GM12892 (cell line): ENCODE data around the gene ICE2.

Source experiments
- DNase-seq: peaks from one replicate; pipeline ENCODE4 v3.0.0; 2011; ENCODE audit not compliant: insufficient read length
- FAIRE-seq: peaks from 2 replicates; lab custom pipeline; 2011; peaks lifted over from hg19 to GRCh38; lab: Jason Lieb, UNC
- POLR2A ChIP-seq: IDR thresholded peaks from 2 replicates; pipeline ENCODE4 v1.6.1; 2011; ENCODE audit warnings: low read depth, low read length, control low read depth
- POLR2AphosphoS5 ChIP-seq: IDR thresholded peaks from 2 replicates; pipeline ENCODE4 v1.6.1; 2011; ENCODE audit warnings: low read depth, low read length, control low read depth
- TAF1 ChIP-seq: IDR thresholded peaks from 2 replicates; pipeline ENCODE4 v1.6.1; 2011; ENCODE audit warnings: low read depth, mild to moderate bottlenecking, control low read depth, low read length, borderline replicate concordance

The ICE2 gene

DNA sequence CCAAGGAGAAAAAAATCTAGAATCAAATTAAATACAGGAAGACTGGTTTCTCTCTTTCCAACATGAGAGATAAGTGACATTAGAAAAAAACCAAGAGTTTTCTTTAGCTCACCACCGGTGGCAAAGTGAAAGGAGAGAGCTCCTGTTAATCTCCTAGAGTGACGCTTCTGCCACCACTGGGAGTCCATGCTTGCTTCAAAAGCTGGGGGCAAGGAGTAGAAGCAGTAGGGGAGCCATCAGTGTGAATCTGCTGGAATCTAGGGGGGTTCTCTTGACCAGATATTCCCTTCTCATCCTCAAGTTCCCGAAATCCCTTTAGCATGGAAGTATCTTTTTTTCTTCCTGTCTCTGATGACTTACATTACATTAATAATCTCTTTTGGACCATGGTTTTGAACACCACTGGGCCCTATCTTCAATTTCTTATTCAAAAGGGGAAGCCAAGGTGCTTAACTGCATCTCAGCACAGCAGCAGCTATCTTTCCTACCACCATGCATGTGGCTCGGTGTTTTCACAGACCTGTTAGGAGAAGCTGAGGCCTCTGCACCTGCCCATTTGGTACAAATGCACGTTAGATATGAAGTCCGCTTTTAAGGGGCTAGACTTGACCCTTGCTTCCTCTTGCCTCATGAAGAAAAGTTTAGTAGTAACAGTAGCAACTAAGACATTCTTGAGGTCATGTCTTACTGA lies 6.6 kb upstream of the ICE2 start:
- TF ChIP-seq TAF1 (no peak), POLR2AphosphoS5 (no peak), POLR2A (no peak)
- no peak for FAIRE-seq

DNA sequence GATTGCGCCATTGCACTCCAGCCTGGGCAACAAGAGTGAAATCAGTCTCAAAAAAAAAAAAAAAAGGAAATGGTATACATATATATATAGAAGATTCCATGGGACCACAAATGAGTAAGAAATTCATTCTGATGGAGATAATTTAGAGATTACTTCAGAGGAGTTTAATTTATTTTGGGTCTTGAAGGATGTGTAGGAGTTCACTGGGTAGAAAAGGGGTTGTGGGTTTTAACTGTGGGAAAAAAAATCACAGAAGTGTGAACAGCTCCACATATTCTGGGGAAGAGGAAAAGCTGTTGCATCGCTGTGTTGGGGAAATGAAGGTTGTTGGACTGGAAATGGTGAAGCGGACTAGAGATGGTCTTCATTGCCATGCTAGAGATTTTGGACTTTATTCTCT lies 4.1 kb upstream of the ICE2 start:
- TF ChIP-seq TAF1 (no peak), POLR2A (no peak), POLR2AphosphoS5 (no peak)
- FAIRE-seq (no peak), DNase-seq (no peak)

More for the DNA sequence above, 6.6 kb upstream of the ICE2 start:
- DNase-seq: no peak

DNA sequence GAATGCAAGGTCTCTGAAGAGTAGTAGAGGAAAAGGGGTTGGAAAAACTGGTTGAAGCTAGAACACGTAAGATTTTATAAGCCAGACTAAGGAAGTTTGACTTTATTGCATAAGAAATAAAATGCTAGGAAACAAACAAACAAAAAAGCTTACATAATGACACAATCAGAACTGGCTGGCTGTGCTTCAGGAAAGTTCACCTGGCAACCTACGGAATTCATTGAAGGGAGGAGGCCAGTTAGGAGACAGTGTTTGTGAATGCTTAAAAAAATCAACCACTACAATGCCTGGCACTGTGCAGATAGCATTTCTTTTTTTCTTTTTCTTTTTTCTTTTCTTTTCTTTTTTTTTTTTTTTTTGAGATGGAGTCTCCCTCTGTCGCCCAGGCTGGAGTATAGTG lies 1.9 kb upstream of the ICE2 start:
- TF ChIP-seq POLR2A (no peak), TAF1 (no peak), POLR2AphosphoS5 (no peak)
- FAIRE-seq (no peak), DNase-seq (no peak)

DNA sequence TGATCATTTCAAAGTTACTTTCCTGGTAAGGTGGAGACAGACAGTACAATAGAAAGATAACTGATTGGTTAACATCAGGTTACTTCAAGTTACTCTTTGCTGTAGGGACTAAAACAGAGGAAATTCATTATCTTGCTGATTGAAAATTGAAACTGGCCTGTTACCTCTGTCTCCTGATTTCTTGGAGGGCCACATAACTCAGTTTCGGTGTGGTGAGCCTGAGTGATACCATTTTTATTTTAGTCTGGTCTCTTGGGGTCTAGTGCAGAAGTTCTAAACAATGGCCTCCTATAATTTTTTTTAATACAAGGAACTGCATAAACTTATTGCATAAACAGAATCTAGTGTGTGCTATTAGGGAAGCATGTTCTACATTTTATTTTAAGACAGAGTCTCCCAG lies 1.2 kb upstream of the ICE2 start:
- DNase-seq (no peak), FAIRE-seq (no peak)
- TF ChIP-seq POLR2AphosphoS5 (no peak), POLR2A (no peak), TAF1 (no peak)

DNA sequence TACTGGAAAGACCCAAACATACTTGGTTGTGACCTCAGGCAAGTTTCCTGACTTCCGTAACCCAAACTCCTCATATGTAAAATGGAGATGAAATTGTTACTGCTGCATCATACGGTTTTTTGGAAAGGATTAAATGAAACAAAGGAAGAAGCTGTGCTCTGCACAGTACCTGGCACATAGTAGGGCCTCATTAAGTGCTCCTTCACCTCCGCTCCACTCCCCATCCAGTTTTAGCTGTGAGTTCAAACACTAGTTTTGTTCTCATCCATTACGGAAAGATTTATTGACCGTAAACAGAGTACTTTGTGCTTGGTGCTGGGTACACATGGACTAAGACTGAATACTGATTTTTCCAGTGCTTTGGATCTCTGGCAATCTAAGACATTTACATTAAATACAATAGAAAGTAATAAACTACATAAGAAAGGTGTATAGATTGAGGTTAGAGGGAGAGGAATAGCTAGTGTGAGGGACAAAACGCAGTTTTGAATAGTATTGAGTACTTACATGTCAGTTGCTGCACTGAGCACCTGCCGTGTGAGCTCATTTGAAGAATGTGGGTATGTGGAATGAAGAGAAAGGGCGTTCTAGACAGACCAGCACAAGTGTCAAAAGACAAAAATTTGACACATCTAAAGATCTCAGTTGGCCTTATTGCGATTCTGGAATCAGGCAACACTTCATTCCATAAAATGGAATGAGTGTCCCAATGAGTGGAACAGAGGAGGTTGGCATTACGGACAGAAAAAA lies 594 bp upstream of the ICE2 start:
- FAIRE-seq: no peak

DNA sequence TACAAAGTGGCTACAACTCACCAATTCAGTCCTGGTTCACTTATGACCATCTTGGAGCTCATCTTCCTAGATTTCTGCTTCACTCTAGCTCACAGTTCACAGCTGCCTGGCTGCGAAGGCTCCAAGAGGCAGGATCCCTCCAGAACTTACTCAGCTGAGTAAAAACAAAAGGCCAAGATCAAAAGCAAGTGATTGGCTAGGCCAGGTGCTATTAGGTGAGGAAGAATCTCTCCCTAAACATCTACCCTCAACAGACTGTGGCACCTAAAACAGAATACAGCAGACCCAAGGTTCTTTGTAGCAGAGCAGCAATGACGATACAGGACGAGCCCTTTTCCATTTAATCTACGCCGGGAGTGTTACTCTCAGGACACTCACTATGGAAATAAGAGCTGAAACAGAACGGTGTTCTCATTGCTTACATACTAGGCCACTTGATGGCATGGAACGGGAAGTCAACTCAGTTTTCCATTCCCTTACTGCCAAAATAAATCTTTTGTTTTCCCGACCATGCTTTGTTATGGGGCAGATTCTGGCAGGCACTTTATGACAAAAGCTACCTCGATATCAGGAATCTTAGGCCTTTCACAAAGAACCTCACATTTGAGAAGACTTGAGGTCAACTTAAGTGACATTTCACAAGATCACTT lies 901 bp downstream of the ICE2 start:
- FAIRE-seq (no peak), DNase-seq (no peak)
- TF ChIP-seq POLR2A (peak; percentile 47; the same call in 1 of the 2 replicates), POLR2AphosphoS5 (no peak; the same call in 1 of the 2 replicates), TAF1 (no peak)

More for the DNA sequence above, 594 bp upstream of the ICE2 start:
- DNase-seq: no peak
- TF ChIP-seq POLR2AphosphoS5 (no peak), TAF1 (no peak), POLR2A (no peak)

DNA sequence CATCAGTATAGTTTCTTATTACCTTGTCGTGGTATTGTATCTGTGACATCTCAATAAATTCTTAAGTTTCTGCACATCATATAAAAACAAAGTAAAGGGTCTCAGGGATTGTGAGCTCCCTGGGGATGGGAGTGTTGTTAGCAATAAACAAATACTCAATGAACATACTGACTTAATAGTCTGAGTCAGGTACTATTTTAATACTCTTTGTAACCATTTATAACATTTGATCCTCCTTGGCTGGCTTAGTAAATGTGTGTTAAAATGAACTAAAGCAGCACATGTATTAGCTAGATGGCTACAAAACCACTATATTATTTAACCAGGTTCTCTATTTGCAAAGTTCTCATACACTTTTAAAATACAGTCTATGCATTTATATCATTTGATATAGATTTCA lies 1.8 kb downstream of the ICE2 start:
- TF ChIP-seq TAF1 (no peak), POLR2A (no peak), POLR2AphosphoS5 (no peak)
- FAIRE-seq (no peak), DNase-seq (no peak)

DNA sequence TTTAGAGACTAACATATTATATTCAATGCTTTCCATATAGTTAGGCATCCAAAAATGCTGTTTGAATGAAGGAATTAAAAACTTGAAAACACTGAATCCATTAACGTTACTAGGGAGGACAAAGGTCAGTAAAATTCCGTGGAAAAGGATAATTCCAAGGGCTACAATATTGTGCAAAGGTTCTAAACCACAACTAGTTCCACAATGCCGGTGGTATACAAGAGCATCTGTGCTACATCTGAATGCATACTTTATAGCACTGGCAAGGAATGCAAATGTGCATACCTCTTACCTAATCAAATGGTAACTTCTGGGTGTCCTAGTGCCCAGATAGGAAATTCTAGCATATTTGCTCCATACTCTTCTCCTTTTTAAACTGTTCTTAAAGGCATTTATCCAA lies 2.2 kb downstream of the ICE2 start:
- FAIRE-seq (no peak), DNase-seq (no peak)
- no peak for TF ChIP-seq POLR2A
- no peak for TF ChIP-seq POLR2AphosphoS5
- no peak for TF ChIP-seq TAF1

DNA sequence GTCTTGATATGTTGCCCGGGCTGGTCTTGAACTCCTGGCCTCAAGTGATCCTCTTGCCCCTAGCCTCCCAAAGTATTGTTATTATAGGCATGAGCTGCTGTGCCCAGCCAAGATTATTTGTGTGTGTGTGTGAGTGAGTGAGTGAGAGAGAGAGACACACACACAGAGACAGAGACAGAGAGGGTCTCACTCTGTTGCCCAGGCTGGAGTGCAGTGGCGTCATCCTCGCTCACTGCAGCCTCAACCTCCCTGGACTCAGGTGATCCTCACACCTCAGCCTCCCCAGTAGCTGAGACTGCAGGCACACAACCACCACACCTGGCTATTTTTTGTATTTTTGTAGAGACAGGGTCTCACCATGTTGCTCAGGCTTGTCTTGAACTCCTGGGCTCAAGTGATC lies 5.8 kb downstream of the ICE2 start:
- TF ChIP-seq TAF1 (no peak), POLR2A (no peak), POLR2AphosphoS5 (no peak)
- DNase-seq (no peak), FAIRE-seq (no peak)

DNA sequence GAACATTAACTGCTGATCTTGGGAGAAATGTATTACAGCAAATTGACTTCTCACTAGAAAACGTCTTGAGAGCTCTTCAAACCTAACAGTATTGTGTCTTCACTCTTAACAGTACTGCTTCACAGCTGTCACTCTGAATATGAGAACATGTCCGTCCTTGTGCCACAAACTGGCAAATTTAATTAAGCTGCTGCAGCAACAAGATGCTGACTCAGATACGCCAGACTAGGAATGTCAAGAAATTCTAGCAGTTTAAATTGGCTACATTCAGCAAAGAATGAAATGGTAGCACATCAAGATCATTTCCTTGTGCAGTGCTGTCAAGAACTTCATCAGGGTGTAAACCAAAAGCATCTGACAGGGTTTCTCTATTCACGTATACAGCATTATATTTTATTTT lies 7.6 kb downstream of the ICE2 start:
- peak; percentile 80 for FAIRE-seq
- no peak for DNase-seq
- TF ChIP-seq POLR2AphosphoS5 (no peak), POLR2A (no peak), TAF1 (no peak)

DNA sequence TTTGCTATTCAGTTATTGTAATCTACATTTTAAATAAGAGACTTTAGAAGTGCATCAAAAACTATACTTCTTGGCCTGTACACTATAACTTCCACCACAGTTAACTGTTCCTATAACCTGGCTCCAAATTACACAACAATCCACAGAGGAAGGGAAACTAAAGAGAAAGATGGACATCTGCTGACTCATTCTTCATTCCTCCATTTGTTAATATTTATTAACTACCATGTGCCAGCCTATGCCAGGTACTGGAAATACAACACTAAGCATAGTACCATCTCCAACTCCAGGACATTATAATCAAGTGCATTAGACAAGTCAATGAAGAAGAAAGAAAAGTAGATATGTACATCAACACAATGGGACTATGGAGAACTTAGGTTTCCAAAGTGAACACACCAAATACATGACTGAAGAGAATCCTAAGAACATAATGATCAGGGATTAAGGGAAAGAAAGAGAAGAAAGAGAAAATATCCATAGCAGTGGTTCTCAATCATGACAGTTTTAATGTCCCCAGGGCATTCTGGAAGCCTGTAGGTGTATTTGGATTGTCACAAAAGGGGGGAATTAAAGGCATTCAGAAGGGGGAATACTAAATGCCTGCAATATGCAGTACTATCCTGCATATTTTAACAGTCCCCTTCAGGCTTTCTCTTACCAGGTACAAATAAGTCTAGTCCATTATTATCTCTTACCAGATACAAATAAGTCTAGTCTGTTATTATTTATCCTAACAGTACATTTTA lies 8.9 kb downstream of the ICE2 start:
- no peak for FAIRE-seq
- no peak for DNase-seq
- TF ChIP-seq POLR2A: no peak
- TF ChIP-seq POLR2AphosphoS5: no peak
- no peak for TF ChIP-seq TAF1
